A549 (cell line): Measurements from ENCODE around the gene EPS8L2. TPM values are rescaled to one million over a fixed set of nuclear protein-coding genes. Genes with fewer than 3 reads are reported as not detected.

Experiments used
- ATAC-seq, 2 experiments: fragments of 200-7000 bp in 1 of 2; fragments of >200 bp in 1 of 2; cut with Nextera tagmentation in 1 of 2; cut with Tn5 transposase in 1 of 2; 3 replicates each; pipeline versions ENCODE4 v1.8.0 to v1.9.1; 2018 to 2020; ENCODE audit warnings: mild to moderate bottlenecking in 1 of 2, moderate library complexity in 1 of 2
- CTCF ChIA-PET: fragments of 300-600 bp; sonication (Branson Sonifier 250); formaldehyde crosslinking; extraction: SDS; loops from one replicate; lab custom pipeline; 2021; ENCODE audit warnings: antibody characterized with exemption, inconsistent platforms; lab: Yijun Ruan, JAX
- POLR2A ChIA-PET: fragments of 350-600 bp; formaldehyde crosslinking; extraction: SDS; loops from one replicate; lab custom pipeline; 2021; ENCODE audit warnings: antibody characterized with exemption, inconsistent platforms; lab: Yijun Ruan, JAX
- DNase-seq, 2 experiments: peaks; one replicate each; pipeline versions ENCODE4 v3.0.0 to v3.0.0-alpha.2; 2011 to 2016; ENCODE audit warnings: low read depth in 1 of 2, low spot score in 1 of 2
- FAIRE-seq: peaks from 2 replicates; lab custom pipeline; 2011; peaks lifted over from hg19 to GRCh38; lab: Jason Lieb, UNC
- H3K27ac ChIP-seq, 2 experiments: fragments of >200 bp; sonication (Bioruptor Twin); formaldehyde crosslinking; 3 replicates each; pipeline ENCODE4 v1.5.1; 2016 to 2017
- H3K4me1 ChIP-seq: fragments of >200 bp; sonication (Bioruptor Twin); formaldehyde crosslinking; 3 replicates; pipeline ENCODE4 v1.6.1; 2016
- H3K4me2 ChIP-seq: fragments of >200 bp; sonication (Bioruptor Twin); formaldehyde crosslinking; 3 replicates; pipeline ENCODE4 v1.6.1; 2016
- H3K4me3 ChIP-seq: fragments of >200 bp; sonication (Bioruptor Twin); formaldehyde crosslinking; 3 replicates; pipeline ENCODE4 v1.5.1; 2016
- H3K9me3 ChIP-seq: fragments of >200 bp; sonication (Bioruptor Twin); formaldehyde crosslinking; 3 replicates; pipeline ENCODE4 v1.6.1; 2016
- CBX2 ChIP-seq: fragments of 200-600 bp; sonication (generic); IDR thresholded peaks from 2 replicates; pipeline ENCODE4 v1.6.1; 2016; ENCODE audit warnings: low read depth, mild to moderate bottlenecking, borderline replicate concordance
- CHD4 ChIP-seq: fragments of 200-600 bp; sonication (generic); IDR thresholded peaks from 2 replicates; pipeline ENCODE4 v1.6.1; 2016; ENCODE audit warnings: antibody characterized with exemption, mild to moderate bottlenecking, borderline replicate concordance
- FOSB ChIP-seq: fragments of 250-450 bp; sonication (Bioruptor Pico); IDR thresholded peaks from 2 replicates; pipeline ENCODE4 v1.5.0; 2020; ENCODE audit warnings: mild to moderate bottlenecking, moderate library complexity
- FOXS1 ChIP-seq: fragments of 250-450 bp; sonication (Bioruptor Pico); IDR thresholded peaks from 2 replicates; pipeline ENCODE4 v1.5.0; 2020; ENCODE audit warnings: mild to moderate bottlenecking, moderate library complexity
- JUN ChIP-seq, 2 experiments: fragments of >200 bp; sonication (Bioruptor Twin); formaldehyde crosslinking; IDR thresholded peaks; 2 replicates in 1 of 2; 3 replicates in 1 of 2; pipeline ENCODE4 v1.6.1; 2016 to 2017
- POLR2A ChIP-seq: IDR thresholded peaks from 2 replicates; pipeline ENCODE4 v1.6.1; 2012; ENCODE audit warnings: mild to moderate bottlenecking, low read length
- RARB ChIP-seq: fragments of 250-450 bp; sonication (Bioruptor Pico); IDR thresholded peaks from 2 replicates; pipeline ENCODE4 v1.8.0; 2021; ENCODE audit warnings: mild to moderate bottlenecking, moderate library complexity
- TP53 ChIP-seq: fragments of 250-450 bp; sonication (Bioruptor Pico); IDR thresholded peaks from 2 replicates; pipeline ENCODE4 v1.5.0; 2021; ENCODE audit warnings: mild to moderate bottlenecking, moderate library complexity
- ZFP36 ChIP-seq: fragments of 450-650 bp; IDR thresholded peaks from 2 replicates; pipeline ENCODE4 v1.6.1; 2014; ENCODE audit warnings: borderline replicate concordance; ENCODE audit not compliant: partially characterized antibody
- ZNF302 ChIP-seq: fragments of 250-450 bp; sonication (Bioruptor Pico); IDR thresholded peaks from 2 replicates; pipeline ENCODE4 v1.9.0; 2021; ENCODE audit warnings: inconsistent platforms, mild to moderate bottlenecking, moderate library complexity
- ZSCAN20 ChIP-seq: fragments of 250-450 bp; sonication (Bioruptor Pico); IDR thresholded peaks from 2 replicates; pipeline ENCODE4 v1.8.0; 2022; ENCODE audit warnings: mild to moderate bottlenecking, moderate library complexity
- WGBS: methylation state at CpG from one replicate; pipeline ENCODE4 v1.1.6; 2017; ENCODE audit errors: missing lambda C conversion rate; 5-methylcytosine and 5-hydroxymethylcytosine counted together
- polyA plus RNA-seq, 4 experiments: library from polyadenylated mRNA; depleted of rRNA in 3 of 4; stranded (reverse); fragments of >200 nt; fragmentation: RNase III in 1 of 4; extraction: RNeasy Plus Mini Kit Qiagen cat#74134 plus additional on column Dnase treatment in 1 of 4; gene quantifications; 2 replicates in 3 of 4; 3 replicates in 1 of 4; pipeline ENCODE4 v1.2.3, GENCODE V29; 2011 to 2017
- TF ChIP-seq, protein P1 (sequence below): fragments of 200-600 bp; sonication (generic); IDR thresholded peaks from 2 replicates; pipeline ENCODE4 v1.6.1; 2016; ENCODE audit warnings: antibody characterized with exemption, mild to moderate bottlenecking, moderate library complexity
- TF ChIP-seq, protein P2 (sequence below): fragments of >200 bp; sonication (Bioruptor Twin); formaldehyde crosslinking; IDR thresholded peaks from 3 replicates; pipeline ENCODE4 v1.5.1; 2016
- TF ChIP-seq, protein P3 (sequence below): fragments of 150-350 bp; IDR thresholded peaks from 2 replicates; pipeline ENCODE4 v1.6.1; 2014; ENCODE audit warnings: low read depth, mild to moderate bottlenecking, low read length

The EPS8L2 gene
- polyA plus RNA-seq, 2 of the 4 experiments (the other 2 are of a cell fraction): 60.7 to 154 TPM

DNA sequence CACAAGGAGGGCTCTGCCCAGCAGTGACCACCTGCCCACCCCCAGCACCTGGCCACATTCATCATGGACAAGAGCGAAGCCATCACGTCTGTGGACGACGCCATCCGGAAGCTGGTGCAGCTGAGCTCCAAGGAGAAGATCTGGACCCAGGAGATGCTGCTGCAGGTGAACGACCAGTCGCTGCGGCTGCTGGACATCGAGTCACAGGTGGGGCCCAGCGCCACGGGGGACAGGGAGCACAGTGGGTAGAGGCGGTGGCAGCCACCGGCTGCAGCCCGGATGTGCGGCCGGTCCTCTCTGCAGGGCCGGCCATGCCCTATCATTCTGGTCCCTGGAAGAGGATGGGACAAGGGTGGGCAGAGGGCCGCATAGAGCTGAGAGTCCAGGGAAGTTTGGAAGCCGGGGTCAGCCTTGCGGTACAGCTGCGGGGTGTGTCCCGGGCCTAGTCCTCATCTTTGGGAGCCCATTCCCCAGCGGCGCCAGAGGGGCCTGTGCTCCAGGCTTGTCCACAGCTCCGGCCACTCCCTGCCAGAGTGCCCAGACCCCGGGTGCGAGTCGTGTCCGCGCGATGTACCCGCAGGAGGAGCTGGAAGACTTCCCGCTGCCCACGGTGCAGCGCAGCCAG lies 14.1 kb downstream of the EPS8L2 start:
- no peaks in the 10 kb centered on the region for H3K9me3 ChIP-seq
- H3K4me3 ChIP-seq: no peak overlapping the region
- DNase-seq (no peak), ATAC-seq (no peak), FAIRE-seq (no peak)
- WGBS: 93% methylated on average over 33 of the region's 35 CpGs
- ChIA-PET POLR2A (interaction anchor here (0.9 to 2.1 kb wide), 2 partner anchors 15 to 24 kb away, joined by 3 to 7 read pairs; partner anchors contain the start of genes DEAF1 and TMEM80), CTCF (interaction anchor here (0.6 to 20.1 kb wide), 5 partner anchors 8 to 59 kb away, joined by 3 to 599 read pairs (median 30); partner anchors contain the start of genes DEAF1, EPS8L2 and TMEM80)
- no peak overlapping the region for H3K27ac ChIP-seq
- H3K4me1 ChIP-seq: peaks cover 10% of the 10 kb centered on the region; the same call in 1 of the 3 replicates
- no peak overlapping the region for H3K4me2 ChIP-seq
- TF ChIP-seq TP53 (no peak), ZNF302 (CRISPR knock-in tag) (no peak), POLR2A (no peak)

DNA sequence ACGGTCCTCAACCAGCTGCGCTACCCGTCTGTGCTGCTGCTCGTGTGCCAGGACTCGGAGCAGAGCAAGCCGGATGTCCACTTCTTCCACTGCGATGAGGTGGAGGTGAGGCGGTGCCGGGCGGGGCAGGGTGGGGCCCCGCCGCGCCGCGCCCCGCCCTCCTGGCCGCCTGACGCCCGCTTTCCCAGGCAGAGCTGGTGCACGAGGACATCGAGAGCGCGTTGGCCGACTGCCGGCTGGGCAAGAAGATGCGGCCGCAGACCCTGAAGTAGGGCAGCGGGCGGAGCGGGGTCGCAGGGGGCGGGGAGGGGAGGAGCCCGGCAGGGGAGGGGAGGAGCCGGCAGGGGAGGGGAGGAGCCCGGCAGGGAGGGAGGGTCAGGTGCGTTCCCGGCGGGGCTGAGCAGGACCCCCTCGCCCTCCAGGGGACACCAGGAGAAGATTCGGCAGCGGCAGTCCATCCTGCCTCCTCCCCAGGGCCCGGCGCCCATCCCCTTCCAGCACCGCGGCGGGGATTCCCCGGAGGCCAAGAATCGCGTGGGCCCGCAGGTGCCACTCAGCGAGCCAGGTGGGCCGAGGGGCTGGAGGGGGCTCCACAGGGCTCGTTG lies 14.7 kb downstream of the EPS8L2 start:
- H3K4me1 ChIP-seq: peaks cover 15% of the 10 kb centered on the region; the same call in 1 of the 3 replicates
- H3K4me2 ChIP-seq: no peak overlapping the region
- no peak overlapping the region for H3K27ac ChIP-seq
- FAIRE-seq: no peak
- no peak for DNase-seq
- TF ChIP-seq FOSB (CRISPR knock-in tag): no peak
- no peak for TF ChIP-seq CBX2
- no peak for TF ChIP-seq TP53
- TF ChIP-seq, protein P1, sequence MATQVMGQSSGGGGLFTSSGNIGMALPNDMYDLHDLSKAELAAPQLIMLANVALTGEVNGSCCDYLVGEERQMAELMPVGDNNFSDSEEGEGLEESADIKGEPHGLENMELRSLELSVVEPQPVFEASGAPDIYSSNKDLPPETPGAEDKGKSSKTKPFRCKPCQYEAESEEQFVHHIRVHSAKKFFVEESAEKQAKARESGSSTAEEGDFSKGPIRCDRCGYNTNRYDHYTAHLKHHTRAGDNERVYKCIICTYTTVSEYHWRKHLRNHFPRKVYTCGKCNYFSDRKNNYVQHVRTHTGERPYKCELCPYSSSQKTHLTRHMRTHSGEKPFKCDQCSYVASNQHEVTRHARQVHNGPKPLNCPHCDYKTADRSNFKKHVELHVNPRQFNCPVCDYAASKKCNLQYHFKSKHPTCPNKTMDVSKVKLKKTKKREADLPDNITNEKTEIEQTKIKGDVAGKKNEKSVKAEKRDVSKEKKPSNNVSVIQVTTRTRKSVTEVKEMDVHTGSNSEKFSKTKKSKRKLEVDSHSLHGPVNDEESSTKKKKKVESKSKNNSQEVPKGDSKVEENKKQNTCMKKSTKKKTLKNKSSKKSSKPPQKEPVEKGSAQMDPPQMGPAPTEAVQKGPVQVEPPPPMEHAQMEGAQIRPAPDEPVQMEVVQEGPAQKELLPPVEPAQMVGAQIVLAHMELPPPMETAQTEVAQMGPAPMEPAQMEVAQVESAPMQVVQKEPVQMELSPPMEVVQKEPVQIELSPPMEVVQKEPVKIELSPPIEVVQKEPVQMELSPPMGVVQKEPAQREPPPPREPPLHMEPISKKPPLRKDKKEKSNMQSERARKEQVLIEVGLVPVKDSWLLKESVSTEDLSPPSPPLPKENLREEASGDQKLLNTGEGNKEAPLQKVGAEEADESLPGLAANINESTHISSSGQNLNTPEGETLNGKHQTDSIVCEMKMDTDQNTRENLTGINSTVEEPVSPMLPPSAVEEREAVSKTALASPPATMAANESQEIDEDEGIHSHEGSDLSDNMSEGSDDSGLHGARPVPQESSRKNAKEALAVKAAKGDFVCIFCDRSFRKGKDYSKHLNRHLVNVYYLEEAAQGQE: no peak
- TF ChIP-seq CHD4: no peak
- no peak for TF ChIP-seq JUN (IDR thresholded peaks at IDR 0.05)
- no peak for TF ChIP-seq ZFP36
- no peak for TF ChIP-seq FOXS1 (CRISPR knock-in tag)
- TF ChIP-seq ZSCAN20: no peak
- TF ChIP-seq, protein P2, sequence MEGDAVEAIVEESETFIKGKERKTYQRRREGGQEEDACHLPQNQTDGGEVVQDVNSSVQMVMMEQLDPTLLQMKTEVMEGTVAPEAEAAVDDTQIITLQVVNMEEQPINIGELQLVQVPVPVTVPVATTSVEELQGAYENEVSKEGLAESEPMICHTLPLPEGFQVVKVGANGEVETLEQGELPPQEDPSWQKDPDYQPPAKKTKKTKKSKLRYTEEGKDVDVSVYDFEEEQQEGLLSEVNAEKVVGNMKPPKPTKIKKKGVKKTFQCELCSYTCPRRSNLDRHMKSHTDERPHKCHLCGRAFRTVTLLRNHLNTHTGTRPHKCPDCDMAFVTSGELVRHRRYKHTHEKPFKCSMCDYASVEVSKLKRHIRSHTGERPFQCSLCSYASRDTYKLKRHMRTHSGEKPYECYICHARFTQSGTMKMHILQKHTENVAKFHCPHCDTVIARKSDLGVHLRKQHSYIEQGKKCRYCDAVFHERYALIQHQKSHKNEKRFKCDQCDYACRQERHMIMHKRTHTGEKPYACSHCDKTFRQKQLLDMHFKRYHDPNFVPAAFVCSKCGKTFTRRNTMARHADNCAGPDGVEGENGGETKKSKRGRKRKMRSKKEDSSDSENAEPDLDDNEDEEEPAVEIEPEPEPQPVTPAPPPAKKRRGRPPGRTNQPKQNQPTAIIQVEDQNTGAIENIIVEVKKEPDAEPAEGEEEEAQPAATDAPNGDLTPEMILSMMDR: no peak
- no peak for TF ChIP-seq RARB (CRISPR knock-in tag)
- TF ChIP-seq, protein P3, sequence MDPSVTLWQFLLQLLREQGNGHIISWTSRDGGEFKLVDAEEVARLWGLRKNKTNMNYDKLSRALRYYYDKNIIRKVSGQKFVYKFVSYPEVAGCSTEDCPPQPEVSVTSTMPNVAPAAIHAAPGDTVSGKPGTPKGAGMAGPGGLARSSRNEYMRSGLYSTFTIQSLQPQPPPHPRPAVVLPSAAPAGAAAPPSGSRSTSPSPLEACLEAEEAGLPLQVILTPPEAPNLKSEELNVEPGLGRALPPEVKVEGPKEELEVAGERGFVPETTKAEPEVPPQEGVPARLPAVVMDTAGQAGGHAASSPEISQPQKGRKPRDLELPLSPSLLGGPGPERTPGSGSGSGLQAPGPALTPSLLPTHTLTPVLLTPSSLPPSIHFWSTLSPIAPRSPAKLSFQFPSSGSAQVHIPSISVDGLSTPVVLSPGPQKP: no peak
- TF ChIP-seq, all 56 proteins: peak for 0
- H3K9me3 ChIP-seq: no peaks in the 10 kb centered on the region
- WGBS: 90% methylated on average over 21 of the region's 53 CpGs
- no peak overlapping the region for H3K4me3 ChIP-seq
- ATAC-seq: no peak
- ChIA-PET CTCF (interaction anchor here (0.6 to 20.1 kb wide), 8 partner anchors 8 to 166 kb away, joined by 3 to 599 read pairs (median 14); partner anchors contain the start of genes DEAF1, EPS8L2 and TMEM80), POLR2A (interaction anchor here (2.1 kb wide), 1 partner anchor 25 kb away, joined by 7 read pairs; the partner anchor contains the start of genes DEAF1 and TMEM80)
